Stimulated activated CD8-positive, alpha-beta memory T cell treated with anti-CD3 and anti-CD28 coated beads, Interleukin-4, amount 100 ng/mL, for 24 hours (primary cell): ENCODE measurements around the gene DHX15.

ENCODE experiments used
- DNase-seq: peaks from one replicate; pipeline ENCODE4 v3.0.0-alpha.2; 2020; ENCODE audit warnings: low read depth

The DHX15 gene

GRCh38 chr4:24584211-24584850 lies at the start of gene DHX15:
Gene DHX15, minus strand, starts transcription at chr4:24584554. Its CDS starts 161 bp downstream, at chr4:24584393.
- peak; percentile 88 for DNase-seq

GRCh38 chr4:24632011-24632410 lies 47.7 kb upstream of the DHX15 start:
- DNase-seq, result no peak

GRCh38 chr4:24630937-24631336 lies 46.6 kb upstream of the DHX15 start:
- no peak for DNase-seq

GRCh38 chr4:24625091-24625490 lies 40.7 kb upstream of the DHX15 start:
- no peak for DNase-seq

GRCh38 chr4:24624381-24624780 lies 40.0 kb upstream of the DHX15 start:
- no peak for DNase-seq

- DNase-seq, result no peak
Observed at GRCh38 chr4:24622146-24622834, 37.9 kb upstream of the DHX15 start.

GRCh38 chr4:24615977-24616376 lies 31.6 kb upstream of the DHX15 start:
- DNase-seq, result no peak

- DNase-seq, result no peak
Observed at GRCh38 chr4:24614881-24615280, 30.5 kb upstream of the DHX15 start.

- no peak for DNase-seq
Observed at GRCh38 chr4:24613502-24613901, 29.1 kb upstream of the DHX15 start.

- no peak for DNase-seq
Observed at GRCh38 chr4:24611575-24611974, 27.2 kb upstream of the DHX15 start.

- no peak for DNase-seq
Observed at GRCh38 chr4:24607334-24607733, 23.0 kb upstream of the DHX15 start.

- no peak for DNase-seq
Observed at GRCh38 chr4:24605216-24605615, 20.9 kb upstream of the DHX15 start.

- DNase-seq, result no peak
Observed at GRCh38 chr4:24604558-24605214, 20.3 kb upstream of the DHX15 start.

- no peak for DNase-seq
Observed at GRCh38 chr4:24603343-24603742, 19.0 kb upstream of the DHX15 start.

GRCh38 chr4:24601121-24601520 lies 16.8 kb upstream of the DHX15 start:
- DNase-seq, result no peak

- no peak for DNase-seq
Observed at GRCh38 chr4:24599275-24599674, 14.9 kb upstream of the DHX15 start.

GRCh38 chr4:24598025-24598424 lies 13.7 kb upstream of the DHX15 start:
- DNase-seq, result no peak

GRCh38 chr4:24595659-24596058 lies 11.3 kb upstream of the DHX15 start:
- no peak for DNase-seq

GRCh38 chr4:24594887-24595286 lies 10.5 kb upstream of the DHX15 start:
- DNase-seq, result no peak

- DNase-seq, result no peak
Observed at GRCh38 chr4:24589448-24589847, 5.1 kb upstream of the DHX15 start.

GRCh38 chr4:24588216-24588954 lies 4.0 kb upstream of the DHX15 start:
- no peak for DNase-seq

- DNase-seq, result peak; percentile 29
Observed at GRCh38 chr4:24583451-24584210, 723 bp downstream of the DHX15 start.
